ENCODE results near the gene RDH12. TPM values are rescaled to one million over a fixed set of nuclear protein-coding genes. Genes with fewer than 3 reads are reported as not detected.
A peak's percentile ranks its signal among the peaks of the same experiment; 100 is the strongest.

Gene RDH12
- total and polyA plus RNA-seq, 2 donors (not counting 1 experiment from before 2014, with no cell fraction given), result not detected

DNA sequence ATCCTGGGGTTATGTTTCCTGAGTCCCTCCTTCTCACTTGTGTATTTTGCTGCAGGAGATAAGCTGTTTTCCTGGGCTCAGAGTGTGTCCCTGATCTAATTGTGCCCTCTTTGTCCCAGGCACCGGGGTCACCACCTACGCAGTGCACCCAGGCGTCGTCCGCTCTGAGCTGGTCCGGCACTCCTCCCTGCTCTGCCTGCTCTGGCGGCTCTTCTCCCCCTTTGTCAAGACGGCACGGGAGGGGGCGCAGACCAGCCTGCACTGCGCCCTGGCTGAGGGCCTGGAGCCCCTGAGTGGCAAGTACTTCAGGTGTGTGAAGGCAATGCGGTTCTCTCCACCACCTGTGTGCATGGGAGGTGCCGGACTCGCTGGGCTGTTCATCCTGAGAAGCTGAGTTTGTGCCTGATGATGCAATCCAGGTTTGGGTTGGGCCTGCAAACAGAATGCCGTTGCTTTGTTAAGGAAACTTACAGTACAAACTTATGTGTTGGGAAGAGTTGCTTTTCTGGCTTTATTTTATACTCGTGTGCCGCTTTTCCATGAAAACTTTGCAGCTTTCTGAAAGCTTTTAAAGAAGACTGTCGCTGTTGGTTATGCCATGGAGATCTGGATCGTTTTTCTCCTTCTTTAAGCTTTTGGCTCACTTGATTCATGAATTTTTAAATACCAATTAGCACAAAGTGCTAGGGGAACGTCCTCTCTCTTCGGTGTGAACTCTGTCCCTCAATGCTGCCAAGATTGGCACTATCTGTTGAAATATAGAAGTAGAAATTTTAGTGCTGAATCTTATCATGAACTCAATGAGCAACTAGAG lies 27.6 kb downstream of the RDH12 start:
- no peak overlapping the region for H3K4me3 ChIP-seq (replicated peaks in 1 of 4; ENCODE audit: control extremely low read depth in 1 of 4, insufficient read depth in 1 of 4, low read depth in 3 of 4, low read length in 4 of 4)
- peaks cover 26% of the 10 kb centered on the region for H3K27me3 ChIP-seq (ENCODE audit: control insufficient read depth, insufficient read depth, low read length)
- DNase-seq (ENCODE audit: low read depth in 2 of 2), result no peak
- H3K4me2 ChIP-seq (ENCODE audit: extremely low read depth, insufficient read depth, low read length), result no peak overlapping the region
- no peak overlapping the region for H3K27ac ChIP-seq (ENCODE audit: insufficient read depth, low read length)
- H3K79me2 ChIP-seq (ENCODE audit: control insufficient read depth, insufficient read depth, low read length), result no peaks in the 10 kb centered on the region
- no peak overlapping the region for H3K9ac ChIP-seq (ENCODE audit: insufficient read depth, low read length)
- TF ChIP-seq, protein P1, sequence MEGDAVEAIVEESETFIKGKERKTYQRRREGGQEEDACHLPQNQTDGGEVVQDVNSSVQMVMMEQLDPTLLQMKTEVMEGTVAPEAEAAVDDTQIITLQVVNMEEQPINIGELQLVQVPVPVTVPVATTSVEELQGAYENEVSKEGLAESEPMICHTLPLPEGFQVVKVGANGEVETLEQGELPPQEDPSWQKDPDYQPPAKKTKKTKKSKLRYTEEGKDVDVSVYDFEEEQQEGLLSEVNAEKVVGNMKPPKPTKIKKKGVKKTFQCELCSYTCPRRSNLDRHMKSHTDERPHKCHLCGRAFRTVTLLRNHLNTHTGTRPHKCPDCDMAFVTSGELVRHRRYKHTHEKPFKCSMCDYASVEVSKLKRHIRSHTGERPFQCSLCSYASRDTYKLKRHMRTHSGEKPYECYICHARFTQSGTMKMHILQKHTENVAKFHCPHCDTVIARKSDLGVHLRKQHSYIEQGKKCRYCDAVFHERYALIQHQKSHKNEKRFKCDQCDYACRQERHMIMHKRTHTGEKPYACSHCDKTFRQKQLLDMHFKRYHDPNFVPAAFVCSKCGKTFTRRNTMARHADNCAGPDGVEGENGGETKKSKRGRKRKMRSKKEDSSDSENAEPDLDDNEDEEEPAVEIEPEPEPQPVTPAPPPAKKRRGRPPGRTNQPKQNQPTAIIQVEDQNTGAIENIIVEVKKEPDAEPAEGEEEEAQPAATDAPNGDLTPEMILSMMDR (conservative IDR thresholded peaks at IDR 0.05 in 1 of 2, IDR thresholded peaks at IDR 0.05 in 1 of 2; ENCODE audit: low read depth in 1 of 2, low read length in 2 of 2), result no peak
- no peak for TF ChIP-seq EZH2 (IDR thresholded peaks at IDR 0.05; ENCODE audit: low read length, missing control alignments)
- no peaks in the 10 kb centered on the region for H3K9me3 ChIP-seq (ENCODE audit: control insufficient read depth, insufficient read depth, low read depth, low read length)
- H3K36me3 ChIP-seq (ENCODE audit: control insufficient read depth, insufficient read depth, low read length), result no peaks in the 10 kb centered on the region
- H2AFZ ChIP-seq (ENCODE audit: low read length), result no peak overlapping the region
- H3K4me1 ChIP-seq (ENCODE audit: control insufficient read depth, extremely low read depth, insufficient read depth, low read length), result no peaks in the 10 kb centered on the region
- H4K20me1 ChIP-seq (ENCODE audit: control insufficient read depth, extremely low read depth, insufficient read depth, low read length), result no peaks in the 10 kb centered on the region

DNA sequence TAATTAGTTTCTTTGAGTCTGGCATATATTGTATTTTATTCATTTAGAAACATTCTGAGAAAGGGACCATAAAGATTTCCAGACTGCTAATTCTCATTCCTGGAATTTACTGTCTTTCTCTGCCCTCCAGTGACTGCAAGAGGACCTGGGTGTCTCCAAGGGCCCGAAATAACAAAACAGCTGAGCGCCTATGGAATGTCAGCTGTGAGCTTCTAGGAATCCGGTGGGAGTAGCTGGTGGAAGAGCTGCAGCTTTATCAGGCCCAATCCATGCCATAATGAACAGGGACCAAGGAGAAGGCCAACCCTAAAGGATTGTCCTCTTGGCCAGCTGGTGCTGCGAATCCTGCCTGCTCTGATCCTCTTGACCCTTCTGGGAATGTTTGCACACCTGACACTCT lies 31.9 kb downstream of the RDH12 start:
- Histone ChIP-seq H3K27ac (ENCODE audit: insufficient read depth, low read length) (no peak overlapping the region), H3K9me3 (ENCODE audit: control insufficient read depth, insufficient read depth, low read depth, low read length) (no peaks in the 10 kb centered on the region), H3K4me3 (replicated peaks in 1 of 4; ENCODE audit: control extremely low read depth in 1 of 4, insufficient read depth in 1 of 4, low read depth in 3 of 4, low read length in 4 of 4) (no peak overlapping the region), H2AFZ (ENCODE audit: low read length) (no peak overlapping the region), H3K4me1 (ENCODE audit: control insufficient read depth, extremely low read depth, insufficient read depth, low read length) (no peaks in the 10 kb centered on the region), H3K79me2 (ENCODE audit: control insufficient read depth, insufficient read depth, low read length) (no peaks in the 10 kb centered on the region), H3K9ac (ENCODE audit: insufficient read depth, low read length) (no peak overlapping the region), H3K27me3 (ENCODE audit: control insufficient read depth, insufficient read depth, low read length) (peaks cover 17% of the 10 kb centered on the region), H3K4me2 (ENCODE audit: extremely low read depth, insufficient read depth, low read length) (no peak overlapping the region), H3K36me3 (ENCODE audit: control insufficient read depth, insufficient read depth, low read length) (no peaks in the 10 kb centered on the region), H4K20me1 (ENCODE audit: control insufficient read depth, extremely low read depth, insufficient read depth, low read length) (no peaks in the 10 kb centered on the region)
- TF ChIP-seq EZH2 (IDR thresholded peaks at IDR 0.05; ENCODE audit: low read length, missing control alignments), result no peak
- TF ChIP-seq, protein P1 (conservative IDR thresholded peaks at IDR 0.05 in 1 of 2, IDR thresholded peaks at IDR 0.05 in 1 of 2; ENCODE audit: low read depth in 1 of 2, low read length in 2 of 2), result no peak
- DNase-seq (ENCODE audit: low read depth in 2 of 2), result no peak

DNA sequence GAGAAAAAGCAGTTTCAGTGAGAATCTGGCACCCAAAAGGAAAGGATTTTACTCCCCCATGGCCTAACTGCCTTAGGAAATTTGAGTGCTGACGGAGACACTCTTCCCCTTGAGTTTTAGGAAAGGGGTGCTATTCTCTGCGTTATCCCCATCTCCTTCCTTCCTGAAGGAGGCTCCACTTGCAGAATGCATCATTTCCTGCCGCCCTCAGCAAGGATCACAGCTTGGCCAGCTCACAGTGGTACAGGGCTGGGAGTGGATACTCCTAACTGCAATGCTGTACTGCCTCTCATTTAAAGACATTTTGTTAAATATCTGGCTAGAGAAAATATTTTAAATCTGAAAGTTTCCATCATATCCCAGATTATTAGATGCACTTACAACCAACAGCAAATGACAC lies 33.0 kb downstream of the RDH12 start:
- Histone ChIP-seq H3K4me2 (ENCODE audit: extremely low read depth, insufficient read depth, low read length) (no peak overlapping the region), H3K36me3 (ENCODE audit: control insufficient read depth, insufficient read depth, low read length) (no peaks in the 10 kb centered on the region), H3K4me3 (replicated peaks in 1 of 4; ENCODE audit: control extremely low read depth in 1 of 4, insufficient read depth in 1 of 4, low read depth in 3 of 4, low read length in 4 of 4) (no peak overlapping the region), H3K9ac (ENCODE audit: insufficient read depth, low read length) (no peak overlapping the region), H3K9me3 (ENCODE audit: control insufficient read depth, insufficient read depth, low read depth, low read length) (no peaks in the 10 kb centered on the region), H3K4me1 (ENCODE audit: control insufficient read depth, extremely low read depth, insufficient read depth, low read length) (no peaks in the 10 kb centered on the region), H3K27ac (ENCODE audit: insufficient read depth, low read length) (no peak overlapping the region), H3K79me2 (ENCODE audit: control insufficient read depth, insufficient read depth, low read length) (no peaks in the 10 kb centered on the region), H4K20me1 (ENCODE audit: control insufficient read depth, extremely low read depth, insufficient read depth, low read length) (no peaks in the 10 kb centered on the region), H3K27me3 (ENCODE audit: control insufficient read depth, insufficient read depth, low read length) (peaks cover 8% of the 10 kb centered on the region), H2AFZ (ENCODE audit: low read length) (no peak overlapping the region)
- DNase-seq (ENCODE audit: low read depth in 2 of 2), result no peak
- TF ChIP-seq EZH2 (IDR thresholded peaks at IDR 0.05; ENCODE audit: low read length, missing control alignments), result no peak
- TF ChIP-seq, protein P1 (conservative IDR thresholded peaks at IDR 0.05 in 1 of 2, IDR thresholded peaks at IDR 0.05 in 1 of 2; ENCODE audit: low read depth in 1 of 2, low read length in 2 of 2), result peak in 1 of 2 donors; percentile 7
